NCI-H2227 (cell line): ENCODE results near the gene SMIM38.

Source experiments
- DNase-seq: peaks from one replicate; lab custom pipeline; 2025; ENCODE audit not compliant: unreplicated experiment; lab: John Stamatoyannopoulos, UW

SMIM38 gene

GRCh38 chr11:69157822-69158231, 2.1 kb downstream of the SMIM38 start:
- no peak for DNase-seq

GRCh38 chr11:69158301-69159149, 2.8 kb downstream of the SMIM38 start:
- no peak for DNase-seq

DNA sequence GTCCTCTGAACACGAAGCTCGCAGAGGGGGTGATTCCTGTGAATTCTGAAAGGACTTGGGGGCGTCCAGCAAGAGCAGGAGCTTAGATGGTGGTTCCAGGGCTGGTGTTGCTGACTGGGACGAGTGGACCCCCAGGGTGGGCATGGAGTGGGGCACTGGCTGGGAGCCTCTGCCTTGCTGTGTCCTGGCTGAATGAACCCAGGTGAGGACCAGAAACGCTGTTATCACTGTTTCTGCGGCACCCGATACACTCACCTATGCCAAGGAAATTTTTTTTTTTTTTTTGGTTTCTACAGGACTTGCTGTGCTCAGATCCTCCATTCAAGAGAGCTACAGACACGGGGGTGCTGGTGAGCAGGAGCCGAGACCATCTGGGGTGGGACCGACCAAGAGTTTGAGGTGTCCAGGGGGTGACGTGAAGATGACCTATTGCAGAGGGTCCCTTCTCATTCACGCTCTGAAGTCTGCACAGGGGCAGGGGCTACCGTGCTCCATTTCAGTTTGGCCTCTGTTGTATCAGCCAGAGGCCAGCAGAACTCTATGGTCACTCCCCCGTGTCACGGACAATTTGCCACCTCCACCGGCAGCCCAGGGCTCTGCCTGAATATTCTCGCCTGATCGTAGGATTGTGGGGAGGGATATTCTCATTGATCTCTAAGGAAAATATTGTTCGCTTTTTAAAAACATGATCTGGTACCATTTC, 3.6 kb downstream of the SMIM38 start:
- no peak for DNase-seq

GRCh38 chr11:69160296-69161116, 4.8 kb downstream of the SMIM38 start:
- DNase-seq, result no peak

DNA sequence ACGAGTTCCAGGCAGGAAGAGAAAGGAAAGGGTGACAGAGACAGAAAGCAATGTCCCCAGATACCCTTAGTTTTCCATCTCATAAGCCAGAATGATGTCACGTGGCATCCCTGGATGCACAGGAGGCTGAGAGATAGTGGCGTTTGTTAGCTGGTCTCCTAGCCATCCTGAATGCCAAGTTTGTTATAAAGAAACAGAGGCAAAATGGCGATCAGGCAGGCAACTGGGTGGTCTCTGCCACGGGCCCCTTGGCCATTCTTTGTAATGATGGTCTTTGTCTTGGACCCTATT, 5.3 kb downstream of the SMIM38 start:
- DNase-seq, result no peak

- DNase-seq, result no peak
Measured at GRCh38 chr11:69162505-69162904, 6.8 kb downstream of the SMIM38 start.

- no peak for DNase-seq
Measured at GRCh38 chr11:69163842-69164241, 8.1 kb downstream of the SMIM38 start.

- DNase-seq, result no peak
Measured at GRCh38 chr11:69164824-69165223, 9.1 kb downstream of the SMIM38 start.

DNA sequence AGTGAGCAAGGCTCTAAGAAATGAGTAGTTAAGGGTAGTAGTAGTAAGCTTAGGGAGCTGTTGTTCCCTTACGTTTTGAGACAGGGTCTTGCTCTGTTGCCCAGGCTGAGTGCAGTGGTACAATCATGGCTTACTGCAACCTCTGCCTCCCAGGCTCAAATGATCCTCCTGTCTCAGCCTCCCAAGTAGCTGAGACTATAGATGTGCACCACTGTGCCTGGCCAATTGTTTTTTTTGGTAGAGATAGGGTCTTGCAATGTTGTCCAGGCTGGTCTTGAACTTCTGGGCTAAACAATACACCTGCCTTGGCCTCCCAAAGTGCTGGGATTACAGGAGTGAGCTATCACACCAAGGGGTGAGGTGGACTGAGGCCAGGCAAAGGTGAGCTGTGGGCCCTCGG, 10.0 kb downstream of the SMIM38 start:
- DNase-seq, result no peak

- peak; percentile 16 for DNase-seq
Measured at GRCh38 chr11:69166218-69167115, 10.7 kb downstream of the SMIM38 start.

GRCh38 chr11:69167130-69167915, 11.6 kb downstream of the SMIM38 start:
- no peak for DNase-seq

DNA sequence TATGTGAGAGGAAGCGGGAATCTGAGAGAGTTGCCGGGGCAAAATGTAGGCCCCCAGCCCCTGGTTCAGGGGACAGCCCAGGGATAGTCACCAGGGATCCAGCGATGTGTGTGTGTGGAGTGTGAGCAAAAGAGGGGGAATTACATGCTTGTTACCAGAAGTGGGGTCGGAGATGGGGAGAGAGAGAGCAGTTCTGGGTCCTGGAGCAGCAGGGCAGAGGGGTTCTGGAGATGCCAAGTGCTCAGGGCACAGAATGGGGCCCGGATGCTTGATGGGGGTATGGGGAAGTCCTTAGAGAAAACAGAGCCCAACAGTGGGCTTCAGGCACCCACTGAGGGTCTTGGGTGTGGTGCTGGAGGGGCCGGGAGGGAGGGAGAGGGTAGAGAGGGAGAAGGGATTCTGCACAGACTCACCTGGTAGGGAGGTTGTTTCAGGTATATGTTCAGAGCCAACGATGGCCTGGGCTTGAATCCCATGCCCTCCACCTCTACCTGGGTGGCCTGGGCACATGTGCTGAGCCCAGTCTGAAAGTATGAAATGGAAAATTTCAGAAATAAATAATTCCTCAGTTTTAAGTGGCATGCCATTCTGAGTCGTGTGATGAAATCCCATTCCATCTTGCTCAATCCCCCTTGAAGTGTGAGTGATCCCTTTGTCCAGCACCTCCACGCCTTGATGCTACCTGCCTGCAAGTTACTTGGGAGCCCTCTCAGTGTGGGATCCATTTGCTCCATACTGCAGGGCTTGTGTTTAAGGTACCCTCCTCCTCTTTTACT, 12.4 kb downstream of the SMIM38 start:
- no peak for DNase-seq

- no peak for DNase-seq
Measured at GRCh38 chr11:69169479-69169878, 13.7 kb downstream of the SMIM38 start.

- no peak for DNase-seq
Measured at GRCh38 chr11:69170704-69171103, 15.0 kb downstream of the SMIM38 start.

- DNase-seq, result no peak
Measured at GRCh38 chr11:69171476-69172240, 15.9 kb downstream of the SMIM38 start.

DNA sequence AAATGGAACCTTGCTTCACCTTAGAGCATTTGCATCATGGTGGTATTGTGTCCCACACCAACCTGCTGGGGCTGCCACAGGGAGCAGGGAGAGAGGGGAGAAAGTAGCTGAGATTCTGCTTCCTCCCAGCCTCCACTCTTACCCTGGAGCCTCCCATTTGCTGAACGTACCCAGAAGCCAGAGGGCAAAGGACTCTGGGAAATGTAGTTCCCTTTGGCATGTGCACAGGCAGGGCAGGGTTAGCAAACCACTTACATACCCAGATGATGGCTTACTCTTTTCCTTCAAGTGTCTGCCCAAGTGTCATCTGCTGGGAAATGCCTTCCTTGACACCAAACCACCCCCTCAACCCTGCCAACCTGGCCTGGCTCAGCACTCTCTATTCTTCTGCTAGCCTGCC, 16.9 kb downstream of the SMIM38 start:
- no peak for DNase-seq

GRCh38 chr11:69173331-69173730, 17.6 kb downstream of the SMIM38 start:
- DNase-seq, result no peak

DNA sequence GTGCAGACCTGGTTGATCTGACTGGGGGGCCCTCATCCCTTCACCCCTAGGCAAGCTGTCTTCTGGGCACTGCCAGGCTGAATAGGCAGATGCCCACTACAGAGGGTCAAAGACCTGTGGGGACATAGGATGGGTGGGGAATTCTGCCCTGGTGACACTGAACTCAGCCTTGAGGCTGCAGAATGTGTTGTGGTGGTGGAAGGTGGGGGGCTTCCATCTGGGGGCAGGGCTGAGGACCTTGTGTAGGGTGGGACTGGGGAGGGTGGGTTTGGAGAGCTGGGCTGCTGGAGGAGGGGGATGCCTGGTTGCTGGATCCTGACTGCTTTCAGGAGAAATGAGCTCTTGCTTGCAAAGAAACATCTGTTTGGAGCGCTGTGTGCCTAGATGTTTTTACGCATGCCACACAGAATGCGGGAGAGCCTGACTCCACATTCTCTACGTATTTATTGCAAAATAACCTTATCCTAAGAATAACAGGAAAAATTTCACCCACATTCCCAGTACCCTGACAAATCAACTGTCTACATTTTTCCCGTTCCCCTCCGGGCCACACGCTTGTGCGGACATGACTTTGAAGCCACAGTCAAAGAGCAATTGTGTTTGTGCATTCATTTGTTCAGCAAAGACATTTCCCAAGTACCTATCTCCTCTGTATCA, 18.3 kb downstream of the SMIM38 start:
- no peak for DNase-seq
